Hepatocyte (in vitro differentiated cells): ENCODE data around the gene NEU4.

Experiments used
- EZH2phosphoT487 ChIP-seq: fragments of 200-600 bp; sonication (generic); IDR thresholded peaks from one replicate; pipeline ENCODE4 v1.6.1; 2018; ENCODE audit warnings: antibody characterized with exemption, mild to moderate bottlenecking, low read depth, moderate library complexity; ENCODE audit not compliant: unreplicated experiment, severe bottlenecking
- TF ChIP-seq, protein P1 (sequence below): fragments of 200-600 bp; sonication (generic); IDR thresholded peaks from 2 replicates; pipeline ENCODE4 v1.5.1; 2016; ENCODE audit warnings: antibody characterized with exemption, mild to moderate bottlenecking; ENCODE audit not compliant: poor library complexity

GRCh38 chr2:241864850-241865213 lies 55.8 kb downstream of the NEU4 start:
- TF ChIP-seq, protein P1, sequence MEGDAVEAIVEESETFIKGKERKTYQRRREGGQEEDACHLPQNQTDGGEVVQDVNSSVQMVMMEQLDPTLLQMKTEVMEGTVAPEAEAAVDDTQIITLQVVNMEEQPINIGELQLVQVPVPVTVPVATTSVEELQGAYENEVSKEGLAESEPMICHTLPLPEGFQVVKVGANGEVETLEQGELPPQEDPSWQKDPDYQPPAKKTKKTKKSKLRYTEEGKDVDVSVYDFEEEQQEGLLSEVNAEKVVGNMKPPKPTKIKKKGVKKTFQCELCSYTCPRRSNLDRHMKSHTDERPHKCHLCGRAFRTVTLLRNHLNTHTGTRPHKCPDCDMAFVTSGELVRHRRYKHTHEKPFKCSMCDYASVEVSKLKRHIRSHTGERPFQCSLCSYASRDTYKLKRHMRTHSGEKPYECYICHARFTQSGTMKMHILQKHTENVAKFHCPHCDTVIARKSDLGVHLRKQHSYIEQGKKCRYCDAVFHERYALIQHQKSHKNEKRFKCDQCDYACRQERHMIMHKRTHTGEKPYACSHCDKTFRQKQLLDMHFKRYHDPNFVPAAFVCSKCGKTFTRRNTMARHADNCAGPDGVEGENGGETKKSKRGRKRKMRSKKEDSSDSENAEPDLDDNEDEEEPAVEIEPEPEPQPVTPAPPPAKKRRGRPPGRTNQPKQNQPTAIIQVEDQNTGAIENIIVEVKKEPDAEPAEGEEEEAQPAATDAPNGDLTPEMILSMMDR: no peak
- TF ChIP-seq EZH2phosphoT487: no peak
